ENCODE data around the gene NME5. TPM values are rescaled to one million over a fixed set of nuclear protein-coding genes. Genes with fewer than 3 reads are reported as not detected.
A peak's percentile ranks its signal among the peaks of the same experiment; 100 is the strongest.

Gene NME5
- total and polyA plus RNA-seq, 3 experiments from 2014 or later = not detected

DNA sequence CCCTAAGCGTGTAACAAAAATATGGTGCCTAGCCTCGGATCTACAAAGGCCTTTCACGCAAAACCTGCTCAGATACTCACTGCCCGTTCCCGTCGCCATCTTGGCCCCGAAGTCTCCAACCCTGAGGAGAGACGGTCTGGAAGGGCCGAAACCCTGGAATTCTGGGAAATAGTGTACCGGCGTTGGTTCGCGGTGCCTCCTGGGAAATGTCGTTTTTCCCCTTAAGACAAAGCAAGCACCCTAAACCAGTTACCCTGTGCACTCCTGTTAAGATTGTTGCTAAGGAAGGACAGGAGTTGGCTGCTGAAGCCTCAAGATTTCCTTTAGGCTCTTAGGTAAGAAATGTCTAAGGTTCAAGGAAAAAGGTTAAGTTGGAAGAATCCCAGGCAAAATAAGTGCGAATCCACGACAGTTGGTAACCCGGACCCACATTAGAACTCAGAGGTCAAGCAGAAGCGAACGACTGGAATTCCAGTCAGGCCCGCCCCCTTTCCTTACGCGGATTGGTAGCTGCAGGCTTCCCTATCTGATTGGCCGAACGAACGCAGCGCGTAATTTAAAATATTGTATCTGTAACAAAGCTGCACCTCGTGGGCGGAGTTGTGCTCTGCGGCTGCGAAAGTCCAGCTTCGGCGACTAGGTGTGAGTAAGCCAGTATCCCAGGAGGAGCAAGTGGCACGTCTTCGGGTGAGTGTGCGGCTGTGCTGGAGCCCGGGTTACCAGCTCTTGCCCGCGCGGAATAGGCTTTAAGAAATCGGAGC is 39.5 kb upstream of the NME5 start, which contains the start of the genes BRD8 and KIF20A:
BRD8 (minus strand) TSS at position 115 of the 761 bp plus-strand sequence; CDS start at position 99, 16 bp downstream.
KIF20A (plus strand) TSS at position 597 of the 761 bp plus-strand sequence. CDS start 569 bp downstream, outside the sequence.
- H3K36me3 Mint-ChIP-seq = peaks cover 1 to 23% (median 6%) of the 10 kb centered on the region in 3 donors
- peak within 1 kb of the TSS; percentile 62 for H3K27ac ChIP-seq (ENCODE audit: low read depth, low read length)
- POLR2A ChIA-PET = interaction anchor here (0.6 to 2.2 kb wide), 9 partner anchors 35 to 1115 kb away, joined by 3 to 12 read pairs (median 4); partner anchors contain the start of genes CDC23, ETF1, FAM53C and HNRNPA0
- no peaks in the 10 kb centered on the region for H3K27me3 ChIP-seq (ENCODE audit: insufficient read depth, low read length, poor library complexity, severe bottlenecking)
- H3K4me1 Mint-ChIP-seq = peaks cover 5 to 17% (median 8%) of the 10 kb centered on the region in 3 donors
- H3K27me3 Mint-ChIP-seq = no peaks in the 10 kb centered on the region
- CTCF ChIA-PET = interaction anchor here (0.6 to 1.7 kb wide), 5 partner anchors 9 to 401 kb away, joined by 3 to 8 read pairs (median 3); no protein-coding TSS in a partner anchor
- peaks cover 11% of the 10 kb centered on the region for H3K36me3 ChIP-seq (ENCODE audit: insufficient read depth, low read length)
- H3K4me3 ChIP-seq (ENCODE audit: low read length) = peak within 1 kb of the TSS; percentile 90
- H3K27ac Mint-ChIP-seq = peak within 1 kb of the TSS in 5 of 8 donors; percentile 27 to 75 (median 47)
- H3K4me3 Mint-ChIP-seq = peak within 1 kb of the TSS in 2 of 7 donors; percentile 32 to 50
- H3K9me3 Mint-ChIP-seq = no peaks in the 10 kb centered on the region
- DNase-seq = peak; percentile 84 to 91 (median 84)
- H3K9me3 ChIP-seq (ENCODE audit: low read length) = no peaks in the 10 kb centered on the region
- H3K4me1 ChIP-seq (ENCODE audit: insufficient read depth, low read length) = peaks cover 13% of the 10 kb centered on the region

DNA sequence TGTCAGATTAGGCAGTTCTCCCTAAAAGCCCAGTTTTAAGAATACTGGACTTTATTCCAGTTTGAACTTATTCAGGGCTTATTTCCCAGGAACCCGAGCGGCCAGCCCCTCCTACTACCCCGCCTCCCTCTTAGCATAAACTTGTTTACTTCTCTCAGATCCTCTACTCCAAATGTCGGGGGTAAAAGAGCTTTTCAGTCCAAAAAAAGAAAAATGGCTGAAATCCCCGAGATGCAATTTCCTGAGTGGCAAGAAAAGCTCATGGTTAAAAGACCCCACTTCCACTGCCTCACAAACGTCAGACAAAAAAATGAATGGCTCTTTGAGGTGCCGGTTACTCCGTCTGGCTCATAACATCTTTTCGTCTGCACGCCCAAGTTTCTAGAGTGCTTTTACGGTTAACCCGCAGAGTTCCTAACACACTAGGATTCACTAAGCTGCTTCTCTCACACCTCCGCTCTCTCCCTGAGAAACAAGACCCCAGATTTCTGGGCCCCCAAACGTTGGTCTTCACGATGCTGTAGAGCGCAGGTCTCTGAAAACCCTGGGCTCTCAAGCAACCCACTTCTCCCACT is 38.8 kb upstream of the NME5 start:
- Histone ChIP-seq H3K27ac (ENCODE audit: low read depth, low read length) (peak overlapping the region; percentile 62), H3K27me3 (ENCODE audit: insufficient read depth, low read length, poor library complexity, severe bottlenecking) (no peaks in the 10 kb centered on the region), H3K4me3 (ENCODE audit: low read length) (peak overlapping the region; percentile 90), H3K9me3 (ENCODE audit: low read length) (no peaks in the 10 kb centered on the region), H3K4me1 (ENCODE audit: insufficient read depth, low read length) (peaks cover 13% of the 10 kb centered on the region), H3K36me3 (ENCODE audit: insufficient read depth, low read length) (peaks cover 11% of the 10 kb centered on the region)
- peak overlapping the region in 1 of 8 donors; percentile 47 for H3K27ac Mint-ChIP-seq
- ChIA-PET POLR2A (interaction anchor here (1.0 to 2.2 kb wide), 3 partner anchors 175 to 423 kb away, joined by 6 to 12 read pairs (median 9); partner anchors contain the start of genes ETF1 and KDM3B), CTCF (interaction anchor here (1.1 to 1.7 kb wide), 6 partner anchors 10 to 401 kb away, joined by 3 to 6 read pairs (median 4); partner anchors contain the start of gene KDM3B)
- no peaks in the 10 kb centered on the region for H3K27me3 Mint-ChIP-seq
- H3K36me3 Mint-ChIP-seq = peaks cover 4 to 27% (median 7%) of the 10 kb centered on the region in 3 donors
- H3K9me3 Mint-ChIP-seq = no peaks in the 10 kb centered on the region
- H3K4me3 Mint-ChIP-seq = no peak overlapping the region
- peak in 2 of 5 donors; percentile 5 to 6 for DNase-seq
- H3K4me1 Mint-ChIP-seq = peaks cover 9 to 21% (median 12%) of the 10 kb centered on the region in 3 donors

DNA sequence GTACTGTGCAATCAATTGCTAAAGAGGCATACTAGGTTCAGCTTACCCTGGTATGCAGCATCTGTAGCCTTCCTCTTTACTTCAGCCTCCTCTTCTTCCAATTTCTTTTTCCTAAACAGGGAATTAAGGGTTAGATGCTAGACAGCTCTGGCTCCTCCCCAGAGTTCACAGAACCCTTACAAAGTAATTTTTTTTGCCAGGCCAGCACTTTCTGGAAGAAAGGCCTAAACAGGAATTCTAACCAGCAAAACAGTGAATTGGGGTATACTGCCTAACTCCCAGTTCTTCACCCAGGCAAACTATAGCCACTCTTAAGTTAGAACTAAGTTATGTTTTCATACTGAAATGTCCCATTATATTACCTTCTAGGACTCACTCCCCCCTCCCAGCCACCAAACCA is 31.1 kb upstream of the NME5 start:
- Histone ChIP-seq H3K9me3 (ENCODE audit: low read length) (no peaks in the 10 kb centered on the region), H3K27me3 (ENCODE audit: insufficient read depth, low read length, poor library complexity, severe bottlenecking) (no peaks in the 10 kb centered on the region), H3K4me1 (ENCODE audit: insufficient read depth, low read length) (no peaks in the 10 kb centered on the region), H3K36me3 (ENCODE audit: insufficient read depth, low read length) (peaks cover 64% of the 10 kb centered on the region), H3K4me3 (ENCODE audit: low read length) (no peak overlapping the region), H3K27ac (ENCODE audit: low read depth, low read length) (no peak overlapping the region)
- Mint-ChIP-seq H3K4me3 (no peak overlapping the region), H3K4me1 (peaks cover 5 to 16% (median 6%) of the 10 kb centered on the region in 3 donors), H3K27me3 (peaks cover 0 to 3% of the 10 kb centered on the region in 2 donors), H3K9me3 (no peaks in the 10 kb centered on the region), H3K36me3 (peaks cover 23 to 87% (median 40%) of the 10 kb centered on the region in 3 donors), H3K27ac (no peak overlapping the region)
- DNase-seq = no peak
- CTCF ChIA-PET = no interaction called here
- POLR2A ChIA-PET = no interaction called here

DNA sequence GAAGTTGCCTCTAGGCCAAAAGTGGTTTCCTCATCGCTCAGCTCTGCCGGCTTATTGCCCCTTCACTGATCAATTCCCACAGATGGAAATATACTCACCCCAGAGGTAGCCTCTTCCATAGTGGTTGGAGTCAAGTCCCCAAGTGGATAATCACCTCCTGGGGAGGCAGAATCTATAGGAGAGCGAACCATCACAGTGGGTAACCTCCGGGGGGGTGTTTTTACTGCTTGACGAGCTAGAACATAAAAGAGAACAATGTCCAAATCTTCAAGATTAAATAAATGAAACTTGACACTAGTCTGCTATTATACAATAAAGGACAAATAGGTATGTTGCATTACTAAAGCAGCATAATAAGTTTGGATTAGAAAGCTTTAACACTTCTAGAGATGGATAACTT is 29.9 kb upstream of the NME5 start:
- Histone ChIP-seq H3K27ac (ENCODE audit: low read depth, low read length) (no peak overlapping the region), H3K9me3 (ENCODE audit: low read length) (no peaks in the 10 kb centered on the region), H3K4me3 (ENCODE audit: low read length) (no peak overlapping the region), H3K36me3 (ENCODE audit: insufficient read depth, low read length) (peaks cover 66% of the 10 kb centered on the region), H3K27me3 (ENCODE audit: insufficient read depth, low read length, poor library complexity, severe bottlenecking) (no peaks in the 10 kb centered on the region), H3K4me1 (ENCODE audit: insufficient read depth, low read length) (no peaks in the 10 kb centered on the region)
- Mint-ChIP-seq H3K27ac (peak overlapping the region in 1 of 8 donors; percentile 22), H3K36me3 (peaks cover 27 to 92% (median 47%) of the 10 kb centered on the region in 3 donors), H3K4me3 (no peak overlapping the region), H3K27me3 (peaks cover 0 to 3% of the 10 kb centered on the region in 2 donors), H3K9me3 (no peaks in the 10 kb centered on the region), H3K4me1 (peaks cover 5 to 16% (median 6%) of the 10 kb centered on the region in 3 donors)
- DNase-seq = no peak
- POLR2A ChIA-PET = no interaction called here
- CTCF ChIA-PET = interaction anchor here (0.9 kb wide), 1 partner anchor 24 kb away, joined by 3 read pairs; no protein-coding TSS in a partner anchor

DNA sequence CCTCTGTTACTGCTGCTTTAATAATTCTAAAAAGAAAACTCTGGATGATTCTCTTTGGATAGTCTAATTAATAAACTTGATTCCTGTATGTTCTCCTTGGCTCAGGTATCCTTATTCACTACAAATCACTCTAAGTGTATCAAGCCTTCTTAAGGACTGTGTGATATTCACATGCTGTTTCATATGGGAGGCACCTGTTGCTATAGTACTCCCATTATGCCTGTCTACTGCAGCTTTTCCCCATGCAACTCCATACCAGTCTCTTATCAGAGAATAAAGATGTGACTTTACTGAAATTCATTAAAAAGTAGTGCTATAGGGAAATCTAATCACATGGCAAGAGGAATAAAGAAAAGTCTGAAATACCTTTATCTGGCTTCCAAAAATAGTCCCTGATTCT is 24.5 kb upstream of the NME5 start:
- Histone ChIP-seq H3K27ac (ENCODE audit: low read depth, low read length) (no peak overlapping the region), H3K4me1 (ENCODE audit: insufficient read depth, low read length) (no peaks in the 10 kb centered on the region), H3K9me3 (ENCODE audit: low read length) (no peaks in the 10 kb centered on the region), H3K4me3 (ENCODE audit: low read length) (no peak overlapping the region), H3K36me3 (ENCODE audit: insufficient read depth, low read length) (peaks cover 81% of the 10 kb centered on the region), H3K27me3 (ENCODE audit: insufficient read depth, low read length, poor library complexity, severe bottlenecking) (no peaks in the 10 kb centered on the region)
- Mint-ChIP-seq H3K9me3 (no peaks in the 10 kb centered on the region), H3K4me3 (no peak overlapping the region), H3K27me3 (no peaks in the 10 kb centered on the region), H3K36me3 (peaks cover 42 to 96% (median 61%) of the 10 kb centered on the region in 3 donors), H3K4me1 (peaks cover 0 to 3% (median 0%) of the 10 kb centered on the region in 3 donors), H3K27ac (no peak overlapping the region)
- ChIA-PET POLR2A (interaction anchor here (0.5 kb wide), 1 partner anchor 1270 kb away, joined by 6 read pairs; no protein-coding TSS in a partner anchor), CTCF (interaction anchor here (1.5 kb wide), 1 partner anchor 31 kb away, joined by 4 read pairs; no protein-coding TSS in a partner anchor)
- no peak for DNase-seq

DNA sequence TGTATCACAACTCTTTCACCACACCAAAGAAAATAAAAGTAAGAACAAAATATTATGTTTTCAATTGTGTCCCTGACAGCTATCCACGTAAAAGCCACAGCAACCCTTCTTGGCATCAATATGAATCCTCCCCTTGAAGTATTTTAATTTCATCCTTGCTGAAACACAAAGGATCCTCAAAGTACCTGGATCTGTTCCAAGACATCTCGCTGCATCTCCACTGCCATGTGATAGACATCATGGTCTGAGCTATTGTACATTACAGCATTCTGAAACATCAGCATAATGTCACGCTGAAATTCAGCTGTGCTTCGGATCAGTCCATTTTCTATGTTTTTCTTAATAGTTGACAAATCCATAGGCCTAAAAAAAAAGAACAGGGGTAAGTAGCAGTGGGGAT is 21.5 kb upstream of the NME5 start:
- H3K4me1 Mint-ChIP-seq = peaks cover 0 to 3% (median 0%) of the 10 kb centered on the region in 3 donors
- Histone ChIP-seq H3K27me3 (ENCODE audit: insufficient read depth, low read length, poor library complexity, severe bottlenecking) (no peaks in the 10 kb centered on the region), H3K36me3 (ENCODE audit: insufficient read depth, low read length) (peaks cover 70% of the 10 kb centered on the region), H3K27ac (ENCODE audit: low read depth, low read length) (no peak overlapping the region), H3K4me1 (ENCODE audit: insufficient read depth, low read length) (no peaks in the 10 kb centered on the region), H3K4me3 (ENCODE audit: low read length) (no peak overlapping the region), H3K9me3 (ENCODE audit: low read length) (no peaks in the 10 kb centered on the region)
- DNase-seq = no peak
- CTCF ChIA-PET = no interaction called here
- no peak overlapping the region for H3K4me3 Mint-ChIP-seq
- H3K27me3 Mint-ChIP-seq = no peaks in the 10 kb centered on the region
- H3K27ac Mint-ChIP-seq = no peak overlapping the region
- no peaks in the 10 kb centered on the region for H3K9me3 Mint-ChIP-seq
- POLR2A ChIA-PET = no interaction called here
- H3K36me3 Mint-ChIP-seq = peaks cover 50 to 92% (median 56%) of the 10 kb centered on the region in 3 donors

DNA sequence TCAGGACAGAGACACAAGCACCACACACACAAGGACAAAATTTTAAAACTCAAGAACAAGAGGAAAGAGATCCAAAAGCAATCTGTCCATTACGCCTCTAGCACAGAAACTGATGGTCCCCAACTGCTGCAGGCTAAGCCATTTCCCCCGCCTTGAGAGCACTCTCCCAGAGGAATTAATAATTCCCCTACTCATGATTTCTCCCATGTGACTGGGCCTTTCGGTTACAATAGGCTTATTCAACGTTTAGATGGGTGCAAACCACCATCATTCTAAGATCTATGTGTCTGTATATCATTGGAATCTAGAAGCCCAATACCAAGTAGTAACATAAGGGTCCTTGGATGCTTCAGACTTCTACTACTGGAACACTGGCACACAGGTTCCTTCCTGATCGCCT is 20.4 kb upstream of the NME5 start:
- no peaks in the 10 kb centered on the region for H3K9me3 ChIP-seq (ENCODE audit: low read length)
- ChIA-PET POLR2A (no interaction called here), CTCF (no interaction called here)
- H3K4me3 ChIP-seq (ENCODE audit: low read length) = no peak overlapping the region
- H3K27me3 ChIP-seq (ENCODE audit: insufficient read depth, low read length, poor library complexity, severe bottlenecking) = no peaks in the 10 kb centered on the region
- Mint-ChIP-seq H3K4me1 (peaks cover 0 to 3% (median 0%) of the 10 kb centered on the region in 3 donors), H3K27ac (peak overlapping the region in 4 of 8 donors; percentile 12 to 40 (median 23)), H3K4me3 (no peak overlapping the region), H3K27me3 (no peaks in the 10 kb centered on the region), H3K36me3 (peaks cover 48 to 82% (median 49%) of the 10 kb centered on the region in 3 donors), H3K9me3 (no peaks in the 10 kb centered on the region)
- no peak for DNase-seq
- H3K27ac ChIP-seq (ENCODE audit: low read depth, low read length) = no peak overlapping the region
- H3K36me3 ChIP-seq (ENCODE audit: insufficient read depth, low read length) = peaks cover 60% of the 10 kb centered on the region
- H3K4me1 ChIP-seq (ENCODE audit: insufficient read depth, low read length) = no peaks in the 10 kb centered on the region

Measured in CD8-positive, alpha-beta memory T cell (primary cell).